ENCODE measurements around the gene BAHD1. TPM values are rescaled to one million over a fixed set of nuclear protein-coding genes. Genes with fewer than 3 reads are reported as not detected.

Gene BAHD1
- 23.8 to 25.0 TPM (median 23.9 TPM) in 3 replicates for total RNA-seq

DNA sequence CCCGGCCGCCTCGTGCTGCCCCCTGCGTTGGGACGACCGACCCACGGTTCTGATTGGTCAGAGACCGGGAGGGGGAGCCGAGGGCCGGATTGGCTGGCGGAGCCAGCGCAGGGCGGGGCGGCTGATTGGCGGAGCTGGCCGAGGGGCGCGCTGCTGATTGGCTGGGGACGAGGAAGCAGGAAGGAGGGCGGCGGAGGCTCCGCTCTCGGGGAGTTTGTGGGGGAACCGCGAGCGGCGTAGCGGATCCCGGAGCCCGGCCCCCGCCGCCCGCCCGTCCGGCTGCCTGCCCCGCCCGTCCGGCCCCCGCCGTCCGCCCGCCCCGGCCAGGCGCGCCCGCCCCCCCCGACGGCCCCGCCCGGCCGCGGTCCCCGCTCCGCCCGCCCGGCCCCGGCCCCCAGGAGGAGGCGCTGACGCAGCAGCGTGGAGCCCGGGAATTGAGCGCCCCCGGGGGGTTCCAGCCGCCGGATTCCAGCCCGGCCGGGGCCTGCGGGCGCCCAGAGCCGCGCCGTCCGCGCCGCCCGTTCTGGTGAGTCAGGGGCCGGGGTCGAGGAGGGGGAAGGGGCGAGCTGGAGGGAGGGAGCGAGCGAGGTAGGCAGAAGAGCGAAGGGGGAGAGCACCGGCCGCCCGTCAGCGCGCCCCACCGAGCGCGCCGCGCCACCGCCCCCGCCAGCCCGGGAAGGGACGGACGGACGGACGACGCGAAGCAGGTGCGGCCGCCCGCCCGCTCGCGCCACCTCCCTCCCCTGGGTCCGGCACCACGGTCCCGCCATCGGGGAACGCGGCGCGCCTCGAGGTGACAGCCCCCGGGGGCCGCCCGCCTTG is at the start of gene BAHD1:
Gene BAHD1, plus strand, starts transcription at position 211 of the 822 bp plus-strand sequence. CDS start 17,512 bp downstream, outside the sequence.
- peaks cover 67% of the 10 kb centered on the region for H3K4me1 Mint-ChIP-seq

GRCh38 chr15:40392986-40393948 is 47.5 kb upstream of the BAHD1 start:
- Mint-ChIP-seq H3K4me1 (no peaks in the 10 kb centered on the region), H3K4me3 (no peak overlapping the region), H3K27ac (no peak overlapping the region), H3K36me3 (peaks cover 39% of the 10 kb centered on the region), H3K9me3 (no peaks in the 10 kb centered on the region), H3K27me3 (ENCODE audit: low read depth) (no peaks in the 10 kb centered on the region)
- DNase-seq (ENCODE audit: low spot score in 2 of 2, unreplicated experiment in 2 of 2): no peak
- TF ChIP-seq, protein P1, sequence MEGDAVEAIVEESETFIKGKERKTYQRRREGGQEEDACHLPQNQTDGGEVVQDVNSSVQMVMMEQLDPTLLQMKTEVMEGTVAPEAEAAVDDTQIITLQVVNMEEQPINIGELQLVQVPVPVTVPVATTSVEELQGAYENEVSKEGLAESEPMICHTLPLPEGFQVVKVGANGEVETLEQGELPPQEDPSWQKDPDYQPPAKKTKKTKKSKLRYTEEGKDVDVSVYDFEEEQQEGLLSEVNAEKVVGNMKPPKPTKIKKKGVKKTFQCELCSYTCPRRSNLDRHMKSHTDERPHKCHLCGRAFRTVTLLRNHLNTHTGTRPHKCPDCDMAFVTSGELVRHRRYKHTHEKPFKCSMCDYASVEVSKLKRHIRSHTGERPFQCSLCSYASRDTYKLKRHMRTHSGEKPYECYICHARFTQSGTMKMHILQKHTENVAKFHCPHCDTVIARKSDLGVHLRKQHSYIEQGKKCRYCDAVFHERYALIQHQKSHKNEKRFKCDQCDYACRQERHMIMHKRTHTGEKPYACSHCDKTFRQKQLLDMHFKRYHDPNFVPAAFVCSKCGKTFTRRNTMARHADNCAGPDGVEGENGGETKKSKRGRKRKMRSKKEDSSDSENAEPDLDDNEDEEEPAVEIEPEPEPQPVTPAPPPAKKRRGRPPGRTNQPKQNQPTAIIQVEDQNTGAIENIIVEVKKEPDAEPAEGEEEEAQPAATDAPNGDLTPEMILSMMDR (IDR thresholded peaks at IDR 0.05; ENCODE audit: unreplicated experiment): no peak

More for the DNA sequence above, at the start of gene BAHD1:
- Mint-ChIP-seq H3K27me3 (ENCODE audit: low read depth) (peaks cover 57% of the 10 kb centered on the region), H3K4me3 (peak within 1 kb of the TSS; percentile 82), H3K9me3 (no peaks in the 10 kb centered on the region), H3K36me3 (no peaks in the 10 kb centered on the region), H3K27ac (peak within 1 kb of the TSS; percentile 76)
- TF ChIP-seq, protein P1 (IDR thresholded peaks at IDR 0.05; ENCODE audit: unreplicated experiment): no peak
- peak; percentile 92 to 96 for DNase-seq (ENCODE audit: low spot score in 2 of 2, unreplicated experiment in 2 of 2)

GRCh38 chr15:40397688-40398412 is 42.9 kb upstream of the BAHD1 start:
- TF ChIP-seq, protein P1 (IDR thresholded peaks at IDR 0.05; ENCODE audit: unreplicated experiment): no peak
- Mint-ChIP-seq H3K27ac (no peak overlapping the region), H3K27me3 (ENCODE audit: low read depth) (no peaks in the 10 kb centered on the region), H3K9me3 (no peaks in the 10 kb centered on the region), H3K4me1 (no peaks in the 10 kb centered on the region), H3K36me3 (peaks cover 14% of the 10 kb centered on the region), H3K4me3 (no peak overlapping the region)
- DNase-seq (ENCODE audit: low spot score in 2 of 2, unreplicated experiment in 2 of 2): no peak

DNA sequence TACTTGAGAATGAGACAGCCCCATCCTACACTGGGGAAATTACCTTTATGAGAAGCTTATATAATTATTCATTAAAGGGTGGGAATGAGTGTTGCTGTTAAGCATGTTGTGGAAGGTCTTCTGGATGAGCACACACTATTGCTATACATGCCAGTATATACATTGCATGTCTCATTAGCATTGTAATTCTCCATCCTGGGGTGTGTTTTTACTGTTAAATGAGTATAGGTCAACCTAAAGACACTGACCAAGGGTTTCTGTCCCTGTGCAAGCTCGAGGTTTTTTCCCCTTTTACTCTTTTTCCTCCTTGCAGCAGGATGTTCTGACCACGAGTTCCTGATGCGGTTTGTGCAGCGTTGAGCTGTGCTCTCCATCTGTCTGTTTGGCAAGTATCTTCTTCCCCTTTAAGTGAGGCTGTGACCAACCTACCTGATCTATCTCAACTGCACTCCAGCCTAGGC is 42.3 kb upstream of the BAHD1 start:
- H3K27me3 Mint-ChIP-seq (ENCODE audit: low read depth): no peaks in the 10 kb centered on the region
- no peak overlapping the region for H3K4me3 Mint-ChIP-seq
- DNase-seq (ENCODE audit: low spot score in 2 of 2, unreplicated experiment in 2 of 2): no peak
- H3K36me3 Mint-ChIP-seq: peaks cover 10% of the 10 kb centered on the region
- no peaks in the 10 kb centered on the region for H3K9me3 Mint-ChIP-seq
- H3K27ac Mint-ChIP-seq: no peak overlapping the region
- TF ChIP-seq, protein P1 (IDR thresholded peaks at IDR 0.05; ENCODE audit: unreplicated experiment): no peak
- no peaks in the 10 kb centered on the region for H3K4me1 Mint-ChIP-seq

- Mint-ChIP-seq H3K4me3 (no peak overlapping the region), H3K27me3 (ENCODE audit: low read depth) (no peaks in the 10 kb centered on the region), H3K4me1 (no peaks in the 10 kb centered on the region), H3K9me3 (no peaks in the 10 kb centered on the region), H3K27ac (no peak overlapping the region), H3K36me3 (peaks cover 5% of the 10 kb centered on the region)
- no peak for DNase-seq (ENCODE audit: low spot score in 2 of 2, unreplicated experiment in 2 of 2)
- TF ChIP-seq, protein P1 (IDR thresholded peaks at IDR 0.05; ENCODE audit: unreplicated experiment): no peak
Observed at GRCh38 chr15:40399370-40399769, 41.4 kb upstream of the BAHD1 start.

All from mesothelial cell of epicardium (in vitro differentiated cells).